ENCODE results near the gene TENT5C.

Gene TENT5C

GRCh38 chr1:117671781-117672501 lies 66.1 kb downstream of the TENT5C start:
- DNase-seq (ENCODE audit: low spot score), result no peak
- in situ Hi-C loops (cut with MboI; ENCODE audit: low pct_unique_long_range_greater_than_20kb, low sequenced_read_pairs, unreplicated experiment), result no loop called here

GRCh38 chr1:117672756-117673155 lies 66.9 kb downstream of the TENT5C start:
- in situ Hi-C loops (cut with MboI; ENCODE audit: low pct_unique_long_range_greater_than_20kb, low sequenced_read_pairs, unreplicated experiment), result no loop called here
- TF ChIP-seq CTCF (IDR thresholded peaks at IDR 0.05; ENCODE audit: extremely low read depth, insufficient read depth, missing control alignments), result no peak
- no peak for DNase-seq (ENCODE audit: low spot score)

More at GRCh38 chr1:117671781-117672501, 66.1 kb downstream of the TENT5C start:
- TF ChIP-seq CTCF (IDR thresholded peaks at IDR 0.05; ENCODE audit: extremely low read depth, insufficient read depth, missing control alignments), result peak; percentile 1

- no peak for TF ChIP-seq CTCF (IDR thresholded peaks at IDR 0.05; ENCODE audit: extremely low read depth, insufficient read depth, missing control alignments)
- DNase-seq (ENCODE audit: low spot score), result no peak
- in situ Hi-C loops (cut with MboI; ENCODE audit: low pct_unique_long_range_greater_than_20kb, low sequenced_read_pairs, unreplicated experiment), result no loop called here
Observed at GRCh38 chr1:117673405-117673804, 67.6 kb downstream of the TENT5C start.

- peak; percentile 73 for TF ChIP-seq CTCF (IDR thresholded peaks at IDR 0.05; ENCODE audit: extremely low read depth, insufficient read depth, missing control alignments)
- peak; percentile 68 for DNase-seq (ENCODE audit: low spot score)
- in situ Hi-C loops (cut with MboI; ENCODE audit: low pct_unique_long_range_greater_than_20kb, low sequenced_read_pairs, unreplicated experiment), result no loop called here
Observed at GRCh38 chr1:117674521-117675400, 68.9 kb downstream of the TENT5C start.

GRCh38 chr1:117675907-117676430 lies 70.1 kb downstream of the TENT5C start:
- no peak for DNase-seq (ENCODE audit: low spot score)
- TF ChIP-seq CTCF (IDR thresholded peaks at IDR 0.05; ENCODE audit: extremely low read depth, insufficient read depth, missing control alignments), result no peak
- in situ Hi-C loops (cut with MboI; ENCODE audit: low pct_unique_long_range_greater_than_20kb, low sequenced_read_pairs, unreplicated experiment), result no loop called here

- no peak for TF ChIP-seq CTCF (IDR thresholded peaks at IDR 0.05; ENCODE audit: extremely low read depth, insufficient read depth, missing control alignments)
- in situ Hi-C loops (cut with MboI; ENCODE audit: low pct_unique_long_range_greater_than_20kb, low sequenced_read_pairs, unreplicated experiment), result no loop called here
- no peak for DNase-seq (ENCODE audit: low spot score)
Observed at GRCh38 chr1:117676615-117677130, 70.8 kb downstream of the TENT5C start.

Data from GM13977 (cell line).